OCI-LY3 (cell line): Measurements from ENCODE around the gene NEURL2.

Source experiments
- EZH2phosphoT487 ChIP-seq: fragments of 200-600 bp; shearing (Covaris generic); IDR thresholded peaks from 2 replicates; pipeline ENCODE4 v1.6.1; 2018; ENCODE audit warnings: antibody characterized with exemption, mixed run types, low read depth
- TF ChIP-seq, protein P1 (sequence below): fragments of 200-600, 300-600 bp; sonication (generic); IDR thresholded peaks from 2 replicates; pipeline ENCODE4 v1.5.1; 2014; ENCODE audit warnings: antibody characterized with exemption, low read length, low read depth

DNA sequence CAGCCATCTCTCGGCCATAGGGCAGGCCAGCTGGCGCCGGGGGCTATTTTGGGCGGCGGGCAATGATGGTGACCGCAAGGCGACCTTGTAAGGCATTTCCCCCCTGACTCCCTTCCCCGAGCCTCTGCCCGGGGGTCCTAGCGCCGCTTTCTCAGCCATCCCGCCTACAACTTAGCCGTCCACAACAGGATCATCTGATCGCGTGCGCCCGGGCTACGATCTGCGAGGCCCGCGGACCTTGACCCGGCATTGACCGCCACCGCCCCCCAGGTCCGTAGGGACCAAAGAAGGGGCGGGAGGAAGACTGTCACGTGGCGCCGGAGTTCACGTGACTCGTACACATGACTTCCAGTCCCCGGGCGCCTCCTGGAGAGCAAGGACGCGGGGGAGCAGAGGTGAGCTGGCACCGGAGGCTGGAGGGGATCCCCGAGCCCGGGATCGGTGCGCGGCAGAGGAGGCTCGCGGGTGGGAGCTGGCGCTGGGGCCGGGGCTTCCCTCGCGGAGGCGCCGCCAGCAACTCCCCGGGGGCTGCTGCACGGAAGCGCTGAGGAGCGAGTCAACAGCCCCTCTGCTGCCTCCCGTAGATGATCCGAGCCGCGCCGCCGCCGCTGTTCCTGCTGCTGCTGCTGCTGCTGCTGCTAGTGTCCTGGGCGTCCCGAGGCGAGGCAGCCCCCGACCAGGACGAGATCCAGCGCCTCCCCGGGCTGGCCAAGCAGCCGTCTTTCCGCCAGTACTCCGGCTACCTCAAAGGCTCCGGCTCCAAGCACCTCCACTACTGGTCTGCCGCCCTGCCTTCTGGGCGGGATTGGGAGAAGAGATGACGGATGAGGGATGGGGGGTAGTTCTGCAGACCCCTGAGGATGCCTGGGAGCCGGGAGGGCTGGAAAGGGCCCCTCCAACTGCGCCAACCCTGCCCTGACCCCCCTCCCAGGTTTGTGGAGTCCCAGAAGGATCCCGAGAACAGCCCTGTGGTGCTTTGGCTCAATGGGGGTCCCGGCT is at the start of gene NEURL2, which contains the start of gene CTSA:
- TF ChIP-seq, protein P1, sequence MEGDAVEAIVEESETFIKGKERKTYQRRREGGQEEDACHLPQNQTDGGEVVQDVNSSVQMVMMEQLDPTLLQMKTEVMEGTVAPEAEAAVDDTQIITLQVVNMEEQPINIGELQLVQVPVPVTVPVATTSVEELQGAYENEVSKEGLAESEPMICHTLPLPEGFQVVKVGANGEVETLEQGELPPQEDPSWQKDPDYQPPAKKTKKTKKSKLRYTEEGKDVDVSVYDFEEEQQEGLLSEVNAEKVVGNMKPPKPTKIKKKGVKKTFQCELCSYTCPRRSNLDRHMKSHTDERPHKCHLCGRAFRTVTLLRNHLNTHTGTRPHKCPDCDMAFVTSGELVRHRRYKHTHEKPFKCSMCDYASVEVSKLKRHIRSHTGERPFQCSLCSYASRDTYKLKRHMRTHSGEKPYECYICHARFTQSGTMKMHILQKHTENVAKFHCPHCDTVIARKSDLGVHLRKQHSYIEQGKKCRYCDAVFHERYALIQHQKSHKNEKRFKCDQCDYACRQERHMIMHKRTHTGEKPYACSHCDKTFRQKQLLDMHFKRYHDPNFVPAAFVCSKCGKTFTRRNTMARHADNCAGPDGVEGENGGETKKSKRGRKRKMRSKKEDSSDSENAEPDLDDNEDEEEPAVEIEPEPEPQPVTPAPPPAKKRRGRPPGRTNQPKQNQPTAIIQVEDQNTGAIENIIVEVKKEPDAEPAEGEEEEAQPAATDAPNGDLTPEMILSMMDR, result no peak
- TF ChIP-seq EZH2phosphoT487, result no peak
